Measurements from ENCODE around the gene CHKA. TPM values are rescaled to one million over a fixed set of nuclear protein-coding genes. Genes with fewer than 3 reads are reported as not detected.
"Not testable (repeated sequence)": the region's sequence is repeated elsewhere in the genome, so short reads cannot be mapped to it uniquely, and the experiment has no call there.

The CHKA gene
- total RNA-seq, 5 donors from 2014 or later (not counting 1 experiment from before 2014, with no cell fraction given), result 4.4 to 19.4 (median 7.6) TPM

- 100% methylated on average over 2 of the region's 4 CpGs for WGBS (ENCODE audit: insufficient coverage)
- CTCF ChIA-PET, result no interaction called here
- H3K36me3 ChIP-seq (ENCODE audit: control insufficient read depth in 2 of 2, extremely low read depth in 1 of 2, insufficient read depth in 1 of 2, low read length in 1 of 2), result no peaks in the 10 kb centered on the region
These were observed 27.6 kb downstream of the CHKA start for GRCh38 chr11:68093565-68093964.

GRCh38 chr11:68092946-68093345, 28.2 kb downstream of the CHKA start:
- H3K4me1 Mint-ChIP-seq, result peaks cover 6 to 10% (median 8%) of the 10 kb centered on the region in 3 donors
- H3K27me3 Mint-ChIP-seq; H3K9me3 Mint-ChIP-seq; H3K36me3 ChIP-seq (ENCODE audit: control insufficient read depth in 2 of 2, extremely low read depth in 1 of 2, insufficient read depth in 1 of 2, low read length in 1 of 2); H3K4me1 ChIP-seq (ENCODE audit: control insufficient read depth in 1 of 2, extremely low read depth in 1 of 2, insufficient read depth in 2 of 2, low read length in 2 of 2); H3K27ac ChIP-seq (ENCODE audit: low read length); H3K4me3 Mint-ChIP-seq; POLR2A ChIA-PET; H3K9me3 ChIP-seq; H3K27ac Mint-ChIP-seq; H3K27me3 ChIP-seq (replicated peaks in 1 of 2; ENCODE audit: control insufficient read depth in 2 of 2, extremely low read depth in 1 of 2, insufficient read depth in 2 of 2, low read length in 1 of 2); DNase-seq; H3K36me3 Mint-ChIP-seq; ATAC-seq (replicated peaks in 1 of 4); H3K4me3 ChIP-seq (ENCODE audit: control insufficient read depth in 1 of 2, extremely low read depth in 1 of 2, low read length in 1 of 2): not testable (repeated sequence)
- WGBS (ENCODE audit: insufficient coverage), result no CpG with 5 or more reads among the region's 3 CpGs
- CTCF ChIA-PET, result interaction anchor here in 1 of 2 donors (0.6 kb wide), 1 partner anchor 90 kb away, joined by 5 read pairs; no protein-coding TSS in a partner anchor

More at GRCh38 chr11:68093565-68093964, 27.6 kb downstream of the CHKA start:
- Mint-ChIP-seq H3K36me3 (no peaks in the 10 kb centered on the region), H3K27ac (no peak overlapping the region), H3K27me3 (no peaks in the 10 kb centered on the region), H3K4me3 (no peak overlapping the region), H3K9me3 (no peaks in the 10 kb centered on the region), H3K4me1 (peaks cover 8 to 11% (median 8%) of the 10 kb centered on the region in 3 donors)
- POLR2A ChIA-PET, result no interaction called here
- ATAC-seq (replicated peaks in 1 of 4), result no peak
- peaks cover 0 to 2% of the 10 kb centered on the region in 2 experiments for H3K4me1 ChIP-seq (ENCODE audit: control insufficient read depth in 1 of 2, extremely low read depth in 1 of 2, insufficient read depth in 2 of 2, low read length in 2 of 2)
- no peaks in the 10 kb centered on the region for H3K27me3 ChIP-seq (replicated peaks in 1 of 2; ENCODE audit: control insufficient read depth in 2 of 2, extremely low read depth in 1 of 2, insufficient read depth in 2 of 2, low read length in 1 of 2)
- H3K27ac ChIP-seq (ENCODE audit: low read length), result no peak overlapping the region
- no peak overlapping the region for H3K4me3 ChIP-seq (ENCODE audit: control insufficient read depth in 1 of 2, extremely low read depth in 1 of 2, low read length in 1 of 2)
- DNase-seq, result no peak
- H3K9me3 ChIP-seq, result no peaks in the 10 kb centered on the region

- Mint-ChIP-seq H3K4me3 (no peak overlapping the region), H3K27me3 (no peaks in the 10 kb centered on the region), H3K9me3 (no peaks in the 10 kb centered on the region), H3K27ac (no peak overlapping the region), H3K4me1 (peaks cover 5 to 10% (median 6%) of the 10 kb centered on the region in 3 donors), H3K36me3 (no peaks in the 10 kb centered on the region)
- ChIA-PET POLR2A (no interaction called here), CTCF (interaction anchor here in 1 of 2 donors (0.6 kb wide), 1 partner anchor 90 kb away, joined by 5 read pairs; no protein-coding TSS in a partner anchor)
- whole genome bisulfite sequencing (ENCODE audit: insufficient coverage), result 100% methylated on average over 2 of the region's 2 CpGs
- Histone ChIP-seq H3K4me3 (ENCODE audit: control insufficient read depth in 1 of 2, extremely low read depth in 1 of 2, low read length in 1 of 2) (no peak overlapping the region), H3K36me3 (ENCODE audit: control insufficient read depth in 2 of 2, extremely low read depth in 1 of 2, insufficient read depth in 1 of 2, low read length in 1 of 2) (no peaks in the 10 kb centered on the region), H3K9me3 (no peaks in the 10 kb centered on the region), H3K4me1 (ENCODE audit: control insufficient read depth in 1 of 2, extremely low read depth in 1 of 2, insufficient read depth in 2 of 2, low read length in 2 of 2) (peaks cover 0 to 2% of the 10 kb centered on the region in 2 experiments), H3K27me3 (replicated peaks in 1 of 2; ENCODE audit: control insufficient read depth in 2 of 2, extremely low read depth in 1 of 2, insufficient read depth in 2 of 2, low read length in 1 of 2) (no peaks in the 10 kb centered on the region), H3K27ac (ENCODE audit: low read length) (no peak overlapping the region)
- ATAC-seq (replicated peaks in 1 of 4) (no peak), DNase-seq (no peak)
These were observed 28.8 kb downstream of the CHKA start for GRCh38 chr11:68092411-68092810.

- H3K27ac ChIP-seq (ENCODE audit: low read length), result no peak overlapping the region
- ChIA-PET POLR2A (interaction anchor here in 1 of 2 donors (0.6 kb wide), 1 partner anchor 49 kb away, joined by 4 read pairs; no protein-coding TSS in a partner anchor), CTCF (no interaction called here)
- 82% methylated on average over 2 of the region's 6 CpGs for WGBS (ENCODE audit: insufficient coverage)
- no peak overlapping the region for H3K4me3 ChIP-seq (ENCODE audit: control insufficient read depth in 1 of 2, extremely low read depth in 1 of 2, low read length in 1 of 2)
- DNase-seq (peak in 2 of 35 experiments; percentile 2 to 17), ATAC-seq (replicated peaks in 1 of 4) (peak in 3 of 4 experiments; percentile 43 to 48 (median 44))
- Mint-ChIP-seq H3K27me3 (no peaks in the 10 kb centered on the region), H3K27ac (no peak overlapping the region), H3K9me3 (no peaks in the 10 kb centered on the region), H3K4me1 (peaks cover 5 to 10% (median 6%) of the 10 kb centered on the region in 3 donors), H3K4me3 (no peak overlapping the region), H3K36me3 (no peaks in the 10 kb centered on the region)
- no peaks in the 10 kb centered on the region for H3K27me3 ChIP-seq (replicated peaks in 1 of 2; ENCODE audit: control insufficient read depth in 2 of 2, extremely low read depth in 1 of 2, insufficient read depth in 2 of 2, low read length in 1 of 2)
- no peaks in the 10 kb centered on the region for H3K9me3 ChIP-seq
- H3K4me1 ChIP-seq (ENCODE audit: control insufficient read depth in 1 of 2, extremely low read depth in 1 of 2, insufficient read depth in 2 of 2, low read length in 2 of 2), result peaks cover 0 to 2% of the 10 kb centered on the region in 2 experiments
- no peaks in the 10 kb centered on the region for H3K36me3 ChIP-seq (ENCODE audit: control insufficient read depth in 2 of 2, extremely low read depth in 1 of 2, insufficient read depth in 1 of 2, low read length in 1 of 2)
These were observed 30.5 kb downstream of the CHKA start for GRCh38 chr11:68090706-68091105.

- no peak overlapping the region for H3K27ac Mint-ChIP-seq
- H3K36me3 Mint-ChIP-seq, result no peaks in the 10 kb centered on the region
- ATAC-seq (replicated peaks in 1 of 4) (no peak), DNase-seq (no peak)
- H3K4me3 Mint-ChIP-seq, result no peak overlapping the region
- Histone ChIP-seq H3K27ac (ENCODE audit: low read length) (no peak overlapping the region), H3K36me3 (ENCODE audit: control insufficient read depth in 2 of 2, extremely low read depth in 1 of 2, insufficient read depth in 1 of 2, low read length in 1 of 2) (no peaks in the 10 kb centered on the region), H3K9me3 (no peaks in the 10 kb centered on the region), H3K27me3 (replicated peaks in 1 of 2; ENCODE audit: control insufficient read depth in 2 of 2, extremely low read depth in 1 of 2, insufficient read depth in 2 of 2, low read length in 1 of 2) (no peaks in the 10 kb centered on the region), H3K4me3 (ENCODE audit: control insufficient read depth in 1 of 2, extremely low read depth in 1 of 2, low read length in 1 of 2) (no peak overlapping the region), H3K4me1 (ENCODE audit: control insufficient read depth in 1 of 2, extremely low read depth in 1 of 2, insufficient read depth in 2 of 2, low read length in 2 of 2) (peaks cover 0 to 2% of the 10 kb centered on the region in 2 experiments)
- H3K9me3 Mint-ChIP-seq, result no peaks in the 10 kb centered on the region
- POLR2A ChIA-PET, result no interaction called here
- H3K27me3 Mint-ChIP-seq, result no peaks in the 10 kb centered on the region
- CTCF ChIA-PET, result no interaction called here
- no CpG with 5 or more reads among the region's 1 CpG for WGBS (ENCODE audit: insufficient coverage)
- H3K4me1 Mint-ChIP-seq, result peaks cover 5 to 10% (median 6%) of the 10 kb centered on the region in 3 donors
These were observed 30.9 kb downstream of the CHKA start for GRCh38 chr11:68090287-68090686.

- H3K36me3 Mint-ChIP-seq, result no peaks in the 10 kb centered on the region
- H3K27me3 Mint-ChIP-seq, result no peaks in the 10 kb centered on the region
- DNase-seq (no peak), ATAC-seq (replicated peaks in 1 of 4) (no peak)
- H3K27me3 ChIP-seq (replicated peaks in 1 of 2; ENCODE audit: control insufficient read depth in 2 of 2, extremely low read depth in 1 of 2, insufficient read depth in 2 of 2, low read length in 1 of 2), result no peaks in the 10 kb centered on the region
- H3K4me3 ChIP-seq (ENCODE audit: control insufficient read depth in 1 of 2, extremely low read depth in 1 of 2, low read length in 1 of 2), result no peak overlapping the region
- 88% methylated on average over 5 of the region's 8 CpGs for WGBS (ENCODE audit: insufficient coverage)
- H3K4me3 Mint-ChIP-seq, result no peak overlapping the region
- peaks cover 0 to 2% of the 10 kb centered on the region in 2 experiments for H3K4me1 ChIP-seq (ENCODE audit: control insufficient read depth in 1 of 2, extremely low read depth in 1 of 2, insufficient read depth in 2 of 2, low read length in 2 of 2)
- CTCF ChIA-PET, result no interaction called here
- no peaks in the 10 kb centered on the region for H3K36me3 ChIP-seq (ENCODE audit: control insufficient read depth in 2 of 2, extremely low read depth in 1 of 2, insufficient read depth in 1 of 2, low read length in 1 of 2)
- H3K27ac Mint-ChIP-seq, result no peak overlapping the region
- no peaks in the 10 kb centered on the region for H3K9me3 Mint-ChIP-seq
- POLR2A ChIA-PET, result no interaction called here
- H3K9me3 ChIP-seq, result no peaks in the 10 kb centered on the region
- no peak overlapping the region for H3K27ac ChIP-seq (ENCODE audit: low read length)
- peaks cover 5 to 10% (median 6%) of the 10 kb centered on the region in 3 donors for H3K4me1 Mint-ChIP-seq
These were observed 31.5 kb downstream of the CHKA start for GRCh38 chr11:68089679-68090078.
